GM12891 (cell line): ENCODE results near the gene HMGCS1.
"Not testable (repeated sequence)": the region's sequence is repeated elsewhere in the genome, so short reads cannot be mapped to it uniquely, and the experiment has no call there.

Experiments used
- DNase-seq: peaks from one replicate; pipeline ENCODE4 v3.0.0; 2011; ENCODE audit warnings: low spot score; ENCODE audit not compliant: insufficient read length
- FAIRE-seq: peaks from 2 replicates; lab custom pipeline; 2011; peaks lifted over from hg19 to GRCh38; lab: Jason Lieb, UNC
- PAX5 ChIP-seq: IDR thresholded peaks from 2 replicates; pipeline ENCODE4 v1.6.1; 2011; ENCODE audit warnings: low read length, moderate library complexity, mild to moderate bottlenecking; ENCODE audit not compliant: insufficient read depth, severe bottlenecking
- POLR2A ChIP-seq: IDR thresholded peaks from 2 replicates; pipeline ENCODE4 v1.6.1; 2011; ENCODE audit warnings: low read depth, low read length, control low read depth
- POLR2AphosphoS5 ChIP-seq: IDR thresholded peaks from 2 replicates; pipeline ENCODE4 v1.6.1; 2011; ENCODE audit warnings: low read depth, low read length, control low read depth
- POU2F2 ChIP-seq: IDR thresholded peaks from 2 replicates; pipeline ENCODE4 v1.6.1; 2011; ENCODE audit warnings: low read depth, mild to moderate bottlenecking, control low read depth, low read length, moderate library complexity
- SPI1 ChIP-seq: IDR thresholded peaks from 2 replicates; pipeline ENCODE4 v1.6.1; 2011; ENCODE audit warnings: low read depth, low read length, control low read depth
- TAF1 ChIP-seq: IDR thresholded peaks from 2 replicates; pipeline ENCODE4 v1.6.1; 2011; ENCODE audit warnings: low read depth, low read length, control low read depth

Gene HMGCS1

DNA sequence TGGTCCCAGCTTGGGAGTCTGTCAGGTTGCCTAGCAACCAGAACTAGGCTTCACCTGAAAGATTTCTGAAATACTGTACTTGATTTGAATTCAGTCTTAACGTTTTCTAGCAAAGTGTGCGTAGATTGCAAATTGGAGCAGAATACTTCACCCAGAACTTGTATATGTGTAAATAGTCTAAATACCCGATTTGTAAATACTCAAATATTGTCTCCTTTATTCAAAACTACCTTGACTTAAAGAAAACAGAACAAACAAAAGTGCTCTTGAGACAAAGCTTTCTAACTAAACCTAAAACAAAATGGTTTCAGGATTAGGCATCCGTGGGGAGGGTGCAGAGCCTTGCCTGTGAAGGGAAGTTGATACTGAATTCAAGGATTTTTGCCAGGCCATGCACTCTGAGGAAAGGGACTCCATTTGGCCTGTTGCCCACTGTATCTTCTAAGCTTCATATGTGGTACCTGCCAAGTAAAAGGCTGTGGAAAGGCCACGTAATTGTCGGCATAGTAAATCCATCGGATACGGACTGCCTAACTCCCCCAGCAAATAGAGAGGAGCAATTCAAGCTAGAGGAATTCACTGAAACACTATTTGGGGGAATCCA lies 744 bp upstream of the HMGCS1 start:
- DNase-seq (no peak), FAIRE-seq (no peak)
- TF ChIP-seq POLR2A (no peak), POU2F2 (no peak), TAF1 (no peak)

DNA sequence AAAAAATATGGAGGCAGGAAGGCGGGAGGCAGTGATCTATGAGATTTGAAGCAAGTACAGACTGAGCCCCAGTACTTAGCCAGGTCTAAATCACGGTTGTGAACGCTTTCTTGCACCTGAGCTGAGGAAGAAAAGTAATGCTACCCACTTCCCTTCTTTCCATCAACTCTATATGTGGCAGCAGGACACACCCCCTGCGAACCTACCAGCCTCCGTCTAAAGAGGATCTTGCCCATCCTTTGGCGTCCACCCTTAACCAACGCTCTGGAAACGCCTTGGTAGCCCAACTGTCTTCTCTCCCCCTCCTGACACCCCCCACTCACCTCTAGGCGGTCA lies 545 bp downstream of the HMGCS1 start:
- TF ChIP-seq POU2F2 (no peak), SPI1 (peak; percentile 77), TAF1 (no peak)
- no peak for FAIRE-seq
- no peak for DNase-seq

DNA sequence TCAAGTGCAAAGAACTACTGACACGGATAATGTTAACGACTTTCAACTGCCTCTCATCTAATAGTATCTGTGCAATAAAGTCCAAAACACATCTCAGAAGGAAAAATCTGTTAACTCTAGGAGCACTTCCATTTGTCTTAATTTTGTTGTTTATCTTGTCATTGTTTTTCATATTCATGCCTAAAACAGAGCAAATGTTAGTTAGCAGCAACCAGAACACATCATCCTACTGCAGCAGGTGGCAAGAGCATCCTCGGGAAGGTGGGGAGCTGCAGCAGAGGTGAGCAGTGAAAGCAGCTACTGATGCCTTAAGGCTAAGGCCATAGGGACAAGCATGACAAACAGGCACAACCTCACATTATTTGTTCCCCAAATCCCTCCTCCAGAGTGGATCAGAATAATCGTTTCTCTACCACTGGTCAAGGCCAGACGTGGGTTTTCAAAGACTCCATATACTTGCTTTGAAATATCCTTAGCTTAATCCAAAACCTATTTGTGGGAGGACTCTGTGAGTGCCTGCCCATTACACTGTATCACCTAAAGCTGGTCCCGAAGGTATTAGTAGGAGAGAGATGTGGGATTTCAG lies 1.0 kb downstream of the HMGCS1 start:
- TF ChIP-seq SPI1 (no peak), POLR2A (no peak), POLR2AphosphoS5 (no peak), POU2F2 (no peak), PAX5 (no peak), TAF1 (no peak)
- DNase-seq: no peak
- FAIRE-seq: peak; percentile 61

DNA sequence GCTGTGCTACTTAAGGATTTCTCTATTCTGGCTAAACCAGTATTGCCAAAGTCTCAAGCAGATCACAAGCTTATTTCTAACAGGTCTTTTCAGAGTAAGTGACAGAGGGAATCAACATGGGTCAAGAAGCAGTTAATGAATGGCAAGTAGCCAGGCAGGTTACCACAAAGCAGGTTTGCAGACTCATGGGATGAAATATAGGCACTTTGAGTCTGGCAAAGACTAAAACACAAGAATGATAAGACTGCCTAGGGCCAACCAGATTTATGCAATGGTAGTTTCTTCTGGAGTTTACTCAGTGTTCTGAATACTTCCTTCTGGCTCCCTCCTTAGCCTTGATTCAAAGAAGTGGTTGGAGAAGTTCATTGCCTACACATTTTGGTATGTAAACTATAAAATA lies 3.6 kb downstream of the HMGCS1 start:
- no peak for DNase-seq
- no peak for FAIRE-seq
- TF ChIP-seq PAX5 (no peak), POLR2A (no peak), POU2F2 (no peak), SPI1 (no peak), TAF1 (no peak), POLR2AphosphoS5 (no peak)

DNA sequence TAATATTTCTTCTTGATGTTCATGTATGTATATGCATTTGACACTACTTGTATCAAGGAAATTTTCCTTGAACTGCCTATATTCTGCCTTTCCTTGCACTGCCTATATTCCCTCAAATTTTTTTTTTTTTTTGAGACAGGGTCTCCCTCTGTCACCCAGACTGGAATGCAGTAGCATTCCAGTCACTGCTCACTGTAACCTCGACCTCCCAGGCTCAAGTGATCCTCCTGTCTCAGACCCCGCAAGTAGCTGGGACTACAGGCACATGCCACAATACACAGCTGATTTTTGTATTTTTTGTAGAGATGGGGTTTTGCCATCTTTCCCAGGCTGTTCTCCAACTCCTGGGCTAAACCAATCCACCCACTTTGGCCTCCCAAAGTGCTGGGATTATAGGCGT lies 4.1 kb downstream of the HMGCS1 start:
- FAIRE-seq (no peak), DNase-seq (no peak)
- TF ChIP-seq POLR2A (no peak), POU2F2 (no peak), PAX5 (no peak), SPI1 (no peak), POLR2AphosphoS5 (no peak), TAF1 (no peak)

DNA sequence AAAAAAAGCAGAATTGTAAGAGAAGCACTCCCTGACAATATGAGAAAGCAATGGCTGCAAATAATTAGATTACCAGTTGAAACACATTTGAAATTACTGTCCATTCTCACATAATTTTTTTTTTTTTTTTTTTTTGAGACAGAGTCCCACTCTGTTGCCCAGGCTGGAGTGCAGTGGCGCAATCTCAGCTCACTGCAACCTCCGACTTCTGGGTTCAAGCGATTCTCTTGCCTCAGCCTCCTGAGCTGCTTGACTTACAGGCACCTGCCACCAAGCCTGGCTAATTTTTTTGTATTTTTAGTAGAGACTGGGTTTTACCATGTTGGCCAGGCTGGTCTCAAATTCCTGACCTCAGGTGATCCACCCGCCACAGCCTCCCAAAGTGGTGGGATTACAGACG lies 6.3 kb downstream of the HMGCS1 start:
- DNase-seq, FAIRE-seq: not testable (repeated sequence)

DNA sequence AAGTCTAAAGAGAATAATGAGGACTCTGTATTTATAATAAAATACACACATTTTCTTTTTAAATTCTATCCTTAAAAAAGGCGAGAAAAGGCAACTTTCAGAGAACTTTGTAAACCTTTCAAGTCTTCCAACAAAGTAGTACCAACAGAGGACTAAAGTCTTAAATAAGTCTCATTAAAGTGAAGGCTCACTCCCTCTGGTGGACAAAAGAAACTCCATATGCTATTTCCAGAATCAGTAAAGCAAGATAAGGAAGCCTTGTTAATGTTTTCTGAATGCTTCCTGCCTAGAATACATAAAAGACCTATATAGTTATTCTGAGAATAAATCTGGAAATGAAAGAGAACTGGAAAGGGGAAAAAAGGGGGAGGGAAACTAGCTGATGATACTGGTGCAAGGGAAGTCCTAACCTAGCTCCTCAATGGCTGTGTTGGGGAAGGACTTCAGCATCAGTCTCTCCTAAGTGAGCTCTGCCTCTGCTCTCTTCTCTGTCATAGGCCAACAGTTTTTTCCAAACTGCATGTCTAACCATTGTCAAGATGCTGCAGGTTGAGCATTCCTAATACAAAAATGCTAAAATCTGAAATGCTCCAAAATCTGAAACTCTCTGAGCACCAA lies 7.2 kb downstream of the HMGCS1 start:
- no peak for FAIRE-seq
- TF ChIP-seq SPI1: no peak
- TF ChIP-seq POU2F2: no peak
- TF ChIP-seq POLR2AphosphoS5: no peak
- DNase-seq: no peak

DNA sequence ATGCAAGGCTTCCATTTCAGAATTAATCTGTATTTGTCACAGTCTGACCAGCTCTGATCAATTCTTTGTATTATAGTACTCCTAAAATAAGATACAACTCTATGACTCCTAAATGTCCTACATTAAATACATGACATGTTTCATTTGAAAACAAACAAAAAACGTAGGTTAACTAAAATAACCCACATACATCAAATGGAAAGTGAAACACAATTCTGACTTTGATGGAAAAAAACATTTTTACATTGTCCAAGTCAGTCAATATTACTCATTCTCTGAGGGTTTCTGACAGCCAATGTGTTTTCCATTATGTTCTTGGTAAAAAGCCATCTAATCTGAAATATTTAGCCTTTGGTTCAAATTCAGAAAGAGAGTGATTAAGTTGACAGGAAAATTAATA lies 8.7 kb downstream of the HMGCS1 start:
- TF ChIP-seq POLR2A (no peak), PAX5 (no peak), TAF1 (no peak), SPI1 (no peak), POLR2AphosphoS5 (no peak), POU2F2 (no peak)
- no peak for DNase-seq
- no peak for FAIRE-seq

DNA sequence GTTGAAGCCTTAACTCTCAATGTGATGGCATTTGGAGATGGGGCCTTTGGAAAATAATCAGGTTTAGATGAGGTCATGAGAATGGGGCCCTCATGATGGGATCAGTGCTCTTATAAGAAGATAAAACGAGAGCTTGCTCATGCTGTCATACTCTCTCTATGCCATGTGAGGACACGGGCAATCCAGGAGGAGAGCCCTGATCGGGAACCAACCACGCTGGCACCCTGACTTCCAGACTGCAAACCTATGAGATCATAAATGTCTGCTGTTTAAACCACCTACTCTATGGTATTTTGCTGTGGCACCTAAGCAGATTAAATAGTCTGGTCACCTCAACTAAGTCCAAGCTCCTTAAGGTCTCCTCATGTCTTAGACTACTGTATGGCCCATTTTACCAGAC lies 10.0 kb downstream of the HMGCS1 start:
- DNase-seq: no peak
- TF ChIP-seq SPI1 (no peak), POLR2A (no peak), PAX5 (no peak), TAF1 (no peak), POU2F2 (no peak), POLR2AphosphoS5 (no peak)
- no peak for FAIRE-seq

DNA sequence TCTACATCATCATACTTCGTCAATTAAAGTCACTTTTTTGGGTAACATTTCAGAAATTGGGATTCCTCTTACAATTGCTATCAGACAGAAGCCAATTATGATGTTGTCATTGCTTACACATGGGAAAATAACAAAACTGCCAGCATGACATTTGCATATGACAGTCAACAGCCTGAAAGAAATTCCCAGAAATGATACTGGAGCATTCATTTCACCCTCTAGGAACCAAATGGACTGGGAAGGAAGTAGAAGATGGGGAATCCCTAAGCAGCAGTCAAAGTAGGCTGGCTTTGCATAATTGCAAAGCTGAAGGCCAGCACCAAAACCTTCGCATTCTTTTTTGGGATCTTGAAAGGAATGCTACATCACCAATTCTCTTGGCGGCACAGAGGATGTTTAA lies 10.7 kb downstream of the HMGCS1 start:
- no peak for FAIRE-seq
- no peak for DNase-seq
- TF ChIP-seq POLR2AphosphoS5 (no peak), TAF1 (no peak), PAX5 (no peak), SPI1 (no peak), POLR2A (no peak), POU2F2 (no peak)
